GM21825 (cell line): ENCODE measurements around the gene AGK.
A peak's percentile ranks its signal among the peaks of the same experiment; 100 is the strongest.
"Not testable (repeated sequence)": the region's sequence is repeated elsewhere in the genome, so short reads cannot be mapped to it uniquely, and the experiment has no call there.

Experiments used
- ATAC-seq: cut with Tn5 transposase; IDR thresholded peaks from one replicate; pipeline ENCODE4 v1.9.1; 2021; ENCODE audit warnings: mild to moderate bottlenecking, moderate library complexity; ENCODE audit not compliant: unreplicated experiment

AGK gene

DNA sequence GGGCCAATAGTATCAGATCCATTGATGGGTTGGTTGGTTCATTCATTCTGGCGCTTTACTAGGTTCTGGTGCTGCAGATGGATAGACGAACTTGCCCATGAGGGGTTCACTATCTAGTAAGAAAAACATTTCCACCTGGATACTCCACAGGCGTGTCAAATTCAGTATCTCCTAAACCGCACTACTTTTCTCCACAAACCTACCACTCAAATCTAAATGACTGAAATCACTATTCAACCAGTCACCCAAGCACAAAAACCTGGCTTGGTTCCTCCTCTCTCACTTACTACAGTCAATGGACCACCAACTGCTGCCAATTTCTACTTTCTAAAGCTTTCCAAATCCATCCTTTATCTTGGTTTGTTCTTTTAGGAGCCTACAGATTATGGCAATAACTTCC, 572 bp downstream of the AGK start:
- no peak for ATAC-seq

DNA sequence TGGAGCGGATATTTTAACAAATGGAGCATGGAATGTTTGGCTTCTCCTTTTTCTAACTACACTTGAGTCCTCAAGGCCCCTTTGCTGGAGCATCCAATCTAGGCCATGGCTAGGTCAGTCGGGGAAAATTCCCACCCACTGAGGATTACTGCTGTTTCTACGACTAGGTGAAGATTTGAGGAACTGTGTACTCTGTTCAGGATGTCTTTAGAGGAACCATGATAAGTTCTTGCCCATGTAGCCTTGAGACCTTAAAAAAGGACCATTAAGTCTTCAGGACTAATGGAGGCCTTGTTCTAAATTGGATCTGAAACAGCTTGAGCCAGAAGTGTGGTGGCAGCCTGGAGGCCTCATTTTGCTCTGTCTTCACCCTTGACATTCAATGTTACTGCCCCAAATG, 6.2 kb downstream of the AGK start:
- ATAC-seq = no peak

DNA sequence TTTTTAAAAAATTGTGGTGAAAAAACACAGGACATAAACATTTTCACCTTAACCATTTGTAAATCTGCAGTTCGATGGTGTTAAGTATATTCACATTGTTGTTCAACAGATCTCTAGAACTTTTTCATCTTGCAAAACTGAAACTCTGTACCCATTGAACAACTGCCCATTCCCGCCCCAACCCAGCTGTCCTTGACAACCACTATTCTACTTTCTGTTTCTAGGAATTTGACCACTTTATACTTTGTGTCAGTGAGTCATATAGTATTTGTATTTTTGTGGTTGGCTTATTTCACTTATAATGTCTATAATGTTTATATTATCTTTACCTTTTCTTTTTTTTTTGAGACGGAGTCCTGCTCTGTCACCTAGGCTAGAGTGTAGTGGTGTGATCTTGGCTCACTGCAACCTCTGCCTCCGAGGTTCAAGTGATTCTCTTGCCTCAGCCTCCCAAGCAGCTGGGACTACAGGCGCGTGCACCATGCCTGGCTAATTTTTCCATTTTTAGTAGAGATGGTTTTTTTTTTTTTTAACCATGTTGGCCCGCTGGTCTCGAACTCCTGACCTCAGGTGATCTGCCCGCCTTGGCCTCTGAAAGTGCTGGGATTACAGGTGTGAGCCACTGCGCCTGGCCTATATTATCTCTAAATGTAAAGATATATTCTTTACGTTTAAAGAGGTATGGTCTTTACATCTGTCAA, 6.8 kb downstream of the AGK start:
- peak; percentile 51 for ATAC-seq

DNA sequence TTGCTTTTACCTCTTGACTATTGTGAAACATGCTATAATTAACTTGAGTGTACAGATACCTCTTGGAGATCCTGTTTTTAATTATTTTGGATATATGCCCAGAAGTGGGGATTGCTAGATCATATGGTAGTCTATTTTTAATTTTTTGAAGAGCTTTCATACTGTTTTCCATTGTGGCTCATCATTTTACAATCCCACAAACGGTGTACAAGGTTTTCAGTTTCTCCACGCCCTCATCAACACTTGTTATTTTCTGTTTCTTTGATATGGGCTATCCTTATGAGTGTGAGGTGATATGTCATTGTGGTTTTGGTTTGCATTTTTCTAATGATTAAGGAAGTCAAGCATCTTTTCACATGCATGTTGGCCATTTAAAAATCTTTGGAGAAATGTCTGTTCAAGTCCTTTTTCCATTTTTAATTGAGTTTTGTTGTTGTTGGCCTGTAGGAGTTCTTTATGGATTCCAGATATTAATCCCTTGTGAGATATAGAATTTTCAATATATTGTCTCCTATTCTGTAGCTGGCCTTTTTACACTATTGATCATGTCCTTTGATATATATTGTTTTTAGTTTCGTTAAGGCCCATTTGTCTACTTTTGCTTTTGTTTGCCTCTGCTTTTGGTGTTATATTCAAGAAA, 7.5 kb downstream of the AGK start:
- peak; percentile 54 for ATAC-seq

DNA sequence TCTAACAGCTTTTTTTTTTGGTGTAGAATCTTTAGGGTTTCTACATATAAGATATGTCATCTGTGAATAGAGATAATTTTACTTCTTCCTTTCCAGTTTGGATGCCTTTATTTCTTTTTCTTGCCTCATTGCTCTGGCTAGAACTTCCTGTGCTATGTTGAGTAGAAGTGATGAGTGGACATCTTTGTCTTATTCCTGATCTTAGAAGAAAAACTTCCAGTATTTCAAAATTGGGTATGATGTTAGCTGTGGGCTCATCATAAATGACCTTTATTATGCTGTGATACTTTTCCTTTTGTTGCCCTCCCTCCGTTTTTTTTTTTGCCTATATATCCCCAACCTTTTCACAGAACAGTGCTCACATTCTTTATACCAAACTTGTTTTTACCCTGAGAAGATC, 8.8 kb downstream of the AGK start:
- no peak for ATAC-seq

DNA sequence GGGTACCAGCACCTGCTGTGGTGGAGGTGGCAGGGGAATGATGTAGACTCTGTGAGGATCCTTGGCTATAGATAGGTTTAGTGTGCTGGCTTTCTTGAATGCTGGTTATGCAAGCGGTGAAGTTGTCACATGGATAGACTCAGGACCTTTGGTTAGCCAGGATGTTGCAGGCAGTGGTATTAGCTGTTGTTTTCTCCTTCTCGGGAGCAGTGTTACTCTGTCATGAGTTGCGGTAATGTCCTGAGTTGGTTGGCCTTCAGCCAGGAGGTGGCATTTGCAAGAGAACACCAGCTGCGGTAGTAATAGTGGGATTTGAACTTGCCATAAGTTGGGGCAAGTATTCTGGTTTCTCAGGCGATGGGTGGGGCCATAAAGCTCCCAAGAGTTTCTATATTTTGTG, 10.8 kb downstream of the AGK start:
- no peak for ATAC-seq

DNA sequence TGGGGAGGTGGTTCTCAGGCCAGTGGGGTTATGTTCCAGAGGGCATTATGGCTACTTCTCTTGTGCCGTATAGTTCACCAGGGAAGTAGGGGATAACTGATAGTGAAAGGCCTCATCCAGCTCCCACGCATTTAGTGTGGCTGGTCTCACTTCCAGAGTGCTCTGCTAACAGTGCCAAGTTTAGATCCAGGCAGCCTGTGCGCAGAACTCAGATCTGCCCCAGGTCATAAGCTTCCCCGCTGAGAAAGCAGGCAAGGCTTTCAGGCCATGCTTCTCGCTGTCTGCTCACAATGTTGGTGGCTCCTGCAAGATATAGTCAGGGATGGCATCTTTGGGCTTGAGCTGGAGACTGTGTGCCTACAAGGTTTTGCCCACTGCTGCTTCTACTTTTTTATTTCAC, 11.3 kb downstream of the AGK start:
- ATAC-seq = no peak

DNA sequence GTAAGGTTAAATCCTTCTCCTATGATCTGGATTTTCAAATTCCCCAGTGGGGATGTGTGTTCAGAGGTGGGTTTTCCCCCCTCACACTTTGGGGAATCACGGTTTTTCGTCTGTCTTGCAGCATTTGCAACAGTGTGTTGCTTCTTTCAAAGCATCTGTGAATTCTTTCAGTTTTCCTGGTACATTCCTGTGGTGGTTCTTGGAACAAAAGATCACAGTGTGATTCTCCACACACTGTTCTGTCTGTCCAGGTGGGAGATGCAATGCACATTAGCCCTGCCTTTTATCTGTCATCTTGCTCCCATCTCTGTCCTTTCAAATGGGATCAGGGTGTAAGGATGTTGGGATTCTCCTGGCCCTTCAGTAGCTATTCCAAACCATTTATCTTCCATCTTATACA, 11.8 kb downstream of the AGK start:
- ATAC-seq = no peak

DNA sequence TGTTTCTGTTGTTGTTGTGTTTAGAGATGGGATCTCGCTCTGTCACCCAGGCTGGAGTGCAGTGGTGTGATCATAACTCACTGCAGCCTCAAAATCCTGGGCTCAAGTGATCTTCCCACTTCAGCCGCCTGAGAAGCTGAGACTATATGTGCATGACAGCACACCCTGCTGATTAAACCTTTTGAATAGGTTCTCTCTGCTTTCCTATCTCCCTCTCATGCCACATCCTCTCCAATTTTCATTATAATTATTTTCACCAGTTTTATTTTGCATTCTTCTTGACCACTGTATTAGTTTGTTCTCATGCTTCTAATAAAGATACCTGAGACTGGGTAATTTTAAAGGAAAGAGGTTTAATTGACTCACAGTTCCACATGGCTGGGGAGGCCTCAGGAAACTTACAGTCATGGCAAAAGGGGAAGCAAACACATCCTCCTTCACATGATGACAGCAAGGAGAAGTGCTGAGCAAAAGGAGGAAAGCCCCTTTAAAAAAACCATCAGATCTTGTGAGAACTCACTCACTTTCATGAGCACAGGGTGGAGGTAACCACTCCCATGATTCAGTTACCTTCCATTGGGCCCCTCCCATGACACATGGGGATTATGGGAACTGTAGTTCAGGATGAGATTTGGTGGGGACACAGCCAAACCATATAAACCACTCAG, 12.9 kb downstream of the AGK start:
- ATAC-seq = peak; percentile 75

DNA sequence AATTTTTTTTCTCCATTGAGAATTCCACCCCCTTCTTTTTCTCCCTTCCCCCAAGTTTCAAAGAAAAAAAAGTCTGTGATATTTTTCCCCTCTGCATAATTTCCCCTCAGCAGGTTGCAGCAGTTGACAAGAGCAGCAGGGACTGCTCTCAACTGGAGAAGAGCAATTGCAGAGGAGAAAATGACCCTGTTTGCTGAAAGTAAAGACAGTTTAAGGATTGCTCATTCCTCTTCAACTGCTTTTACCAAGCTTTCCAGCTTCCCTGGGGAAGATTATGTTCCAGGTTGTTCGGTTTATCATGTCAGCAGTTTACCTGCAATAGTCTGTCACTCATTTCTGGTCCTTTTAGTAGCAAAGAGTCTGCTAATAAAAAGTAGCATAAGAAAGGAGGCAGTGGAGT, 16.2 kb downstream of the AGK start:
- ATAC-seq = no peak

DNA sequence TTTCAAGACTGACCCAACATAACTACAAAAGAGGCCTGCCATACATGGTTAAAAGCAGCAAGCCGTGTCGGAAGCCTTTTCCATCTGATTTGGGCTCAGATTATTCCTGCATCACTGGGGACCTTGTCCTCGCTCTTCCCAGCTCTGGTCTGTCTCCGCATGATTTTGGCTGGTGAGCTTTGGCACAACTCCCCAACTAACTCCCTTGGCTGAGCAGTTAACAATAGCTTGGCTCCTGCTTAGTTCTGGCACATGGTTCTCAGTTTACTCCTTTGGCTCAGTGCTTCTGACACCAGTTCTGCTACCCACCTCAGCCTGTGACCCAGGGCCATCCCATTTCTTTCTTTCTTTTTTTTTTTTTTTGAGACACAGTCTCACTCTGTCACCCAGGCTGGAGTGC, 17.0 kb downstream of the AGK start:
- ATAC-seq = no peak

DNA sequence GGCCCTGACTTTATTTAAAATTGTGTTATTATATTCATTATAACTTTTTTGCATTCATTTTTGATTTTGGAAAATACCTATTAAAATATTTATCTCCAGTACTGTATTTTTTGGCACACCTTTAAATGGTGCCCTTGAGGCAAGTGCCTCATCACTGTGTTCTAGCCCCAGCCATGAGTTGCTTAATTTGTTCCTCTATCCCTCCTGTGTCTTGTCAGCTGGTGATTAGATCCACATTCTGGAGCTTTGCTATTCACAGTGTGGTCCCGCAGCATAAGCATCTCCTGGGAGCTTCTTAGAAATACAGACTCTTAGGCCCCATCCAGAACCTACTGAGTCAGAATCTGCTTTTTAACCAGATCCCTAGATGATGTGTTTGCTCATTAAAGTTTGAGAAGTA, 19.8 kb downstream of the AGK start:
- no peak for ATAC-seq

DNA sequence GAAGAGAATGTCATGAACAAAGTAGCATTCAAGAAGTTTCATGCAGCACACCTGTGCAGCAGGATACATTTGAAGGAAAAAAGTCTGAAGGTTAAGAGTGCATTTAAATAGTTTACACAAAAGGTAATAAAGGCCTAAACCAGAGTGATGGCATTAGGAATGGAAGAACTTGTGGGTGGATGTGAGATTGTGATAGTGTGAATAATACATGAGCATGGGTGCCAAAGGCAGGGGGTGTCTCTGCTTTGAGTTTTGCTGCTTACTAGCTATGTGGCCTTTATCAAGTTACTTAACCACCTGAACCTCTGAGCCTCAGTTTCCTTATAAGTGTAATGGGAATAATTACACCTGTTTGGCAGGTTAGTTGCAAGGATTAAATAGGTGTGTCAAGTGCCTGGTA, 21.0 kb downstream of the AGK start:
- ATAC-seq = no peak

DNA sequence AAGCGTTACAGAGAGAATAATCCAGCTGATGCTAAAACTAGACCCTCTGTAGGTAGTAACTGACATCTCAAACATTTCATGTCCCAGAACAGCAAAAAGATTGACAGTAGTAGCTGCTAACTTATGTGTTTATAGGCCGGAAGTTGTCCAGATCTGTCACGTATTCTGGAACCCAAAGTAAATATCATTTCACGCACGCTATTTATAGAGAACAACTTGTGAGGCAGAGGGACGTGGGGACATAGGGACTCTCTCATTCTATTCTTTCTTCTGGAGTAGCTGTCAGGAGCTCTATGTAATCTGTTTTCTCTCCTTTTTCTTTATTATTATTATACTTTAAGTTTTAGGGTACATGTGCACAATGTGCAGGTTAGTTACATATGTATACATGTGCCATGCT, 22.3 kb downstream of the AGK start:
- no peak for ATAC-seq

DNA sequence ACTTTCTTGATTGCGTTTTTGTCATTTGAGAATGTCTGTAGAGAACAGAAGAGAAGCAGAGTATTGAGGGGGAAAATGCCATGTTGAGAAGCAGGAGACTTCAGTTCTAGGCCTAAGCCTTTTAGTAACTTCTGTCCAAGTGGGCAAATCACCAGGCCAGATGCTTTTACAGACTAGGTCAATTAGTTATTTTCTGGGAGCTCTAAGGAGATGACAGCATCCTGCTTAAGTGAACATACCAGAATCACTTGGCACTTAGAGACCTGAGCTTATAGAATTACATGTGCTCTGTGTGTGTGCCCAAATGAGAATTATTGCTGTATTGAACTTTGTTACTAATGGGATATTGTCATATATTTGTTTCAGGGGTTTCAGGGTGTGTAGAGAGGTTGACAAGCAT, 24.0 kb downstream of the AGK start:
- no peak for ATAC-seq

DNA sequence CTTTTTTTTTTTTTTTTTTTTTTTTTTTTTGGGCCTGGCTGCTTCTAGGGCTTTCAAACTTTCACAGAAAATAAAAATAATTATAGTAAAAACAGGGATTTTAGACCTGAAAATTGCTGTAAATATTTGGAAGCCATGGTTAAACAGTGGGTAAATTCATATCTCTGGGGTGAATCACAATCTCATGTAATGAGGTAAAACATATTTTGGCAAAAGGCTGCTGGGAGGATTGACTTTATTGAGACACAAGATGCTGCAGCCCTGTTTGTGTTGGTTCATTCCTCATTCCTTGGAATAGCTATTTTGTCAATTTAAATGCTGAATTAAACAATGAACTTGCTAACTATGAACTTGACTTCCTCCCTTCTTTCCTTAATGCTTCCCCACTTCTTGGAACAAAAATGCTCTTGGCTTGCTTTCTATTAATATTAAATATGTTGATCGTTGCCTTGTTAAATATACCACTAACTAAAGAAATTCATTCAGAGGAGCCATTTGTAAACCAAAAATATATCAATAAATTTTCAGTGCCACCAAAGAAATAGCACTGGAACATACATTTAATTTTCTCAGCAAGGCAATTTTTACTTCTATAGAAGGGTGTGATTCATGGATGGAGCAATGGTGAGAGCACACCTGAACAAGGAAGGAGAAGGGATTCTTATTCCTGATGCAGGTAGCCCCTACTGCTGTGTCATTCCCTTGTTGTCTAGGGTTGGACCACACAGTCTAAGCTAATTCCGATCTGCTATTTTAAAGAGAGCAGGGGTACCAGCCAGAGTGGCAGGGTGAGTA, 24.6 kb downstream of the AGK start:
- no peak for ATAC-seq

DNA sequence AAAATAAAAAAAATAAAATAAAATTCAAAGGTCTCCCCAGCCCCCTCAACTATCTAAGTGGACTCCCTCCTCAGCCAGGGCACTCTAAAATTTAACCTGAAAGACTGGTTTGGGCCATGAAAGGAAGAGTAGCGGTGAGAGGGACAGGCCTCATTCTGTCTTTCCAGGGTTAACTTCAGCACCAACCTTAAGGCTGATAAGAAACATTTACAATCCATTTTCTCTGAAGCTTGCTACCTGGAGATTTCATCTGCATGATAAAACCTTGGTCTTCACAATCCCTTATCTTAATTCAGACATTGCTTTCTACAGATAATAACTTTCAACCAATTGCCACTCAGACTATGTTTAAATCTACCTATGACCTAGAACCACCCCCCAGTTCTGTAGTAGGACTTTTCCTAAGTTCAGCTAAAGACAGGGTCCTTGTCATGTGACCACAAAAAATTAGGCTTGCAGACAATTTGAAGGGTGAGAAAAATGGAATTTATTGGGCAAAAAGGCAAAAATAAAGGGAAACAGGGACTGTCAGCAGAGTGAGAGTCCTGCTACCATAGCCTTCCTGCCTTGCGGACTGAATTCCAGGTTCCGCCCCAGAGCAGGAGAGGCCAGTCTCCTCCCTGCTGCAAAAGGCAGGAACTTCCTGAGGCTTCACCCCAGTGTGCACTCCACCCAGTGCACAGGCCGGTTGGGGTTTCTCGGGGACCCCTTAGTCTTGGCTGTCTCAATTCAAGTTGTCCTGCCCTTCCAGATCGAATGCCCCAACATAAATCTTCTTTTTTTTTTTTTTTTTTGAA, 26.0 kb downstream of the AGK start:
- ATAC-seq = no peak

DNA sequence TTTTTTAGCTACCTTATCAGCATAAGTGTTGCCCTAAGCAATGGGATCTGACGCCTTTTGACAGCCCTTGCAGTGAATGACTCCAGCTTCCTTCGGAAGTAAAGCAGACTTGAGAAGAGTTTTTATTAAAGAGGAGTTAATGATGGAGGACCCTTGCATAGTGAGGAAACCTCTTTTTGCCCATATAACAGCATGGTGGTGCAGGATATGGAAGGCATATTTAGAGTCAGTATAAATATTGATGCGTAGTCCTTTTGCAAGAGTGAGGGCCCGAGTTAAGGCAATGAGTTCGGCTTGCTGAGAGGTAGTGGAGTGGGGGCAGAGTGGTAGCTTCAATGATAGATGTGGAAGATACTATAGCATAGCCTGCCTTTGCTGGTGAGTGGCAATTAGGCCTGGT, 28.7 kb downstream of the AGK start:
- not testable (repeated sequence) for ATAC-seq

DNA sequence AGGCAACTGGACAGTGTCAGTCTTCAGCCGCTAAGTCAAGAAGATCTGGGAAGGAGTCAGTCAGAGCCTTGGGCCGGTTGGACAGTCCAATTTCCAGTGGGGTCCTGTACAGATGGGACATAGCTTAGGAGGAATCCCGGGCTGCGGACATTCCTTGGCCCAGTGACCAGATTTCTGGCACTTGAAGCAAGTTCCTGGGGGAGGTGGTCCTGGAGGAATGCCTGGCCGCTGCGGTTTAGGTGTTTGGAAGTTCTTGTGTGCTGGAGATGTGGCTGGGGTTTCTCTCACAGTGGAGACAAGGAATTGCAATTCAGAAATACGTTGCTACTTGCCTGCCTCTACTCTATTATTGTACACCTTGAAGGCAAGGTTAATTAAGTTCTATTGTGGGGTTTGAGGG, 30.9 kb downstream of the AGK start:
- ATAC-seq = not testable (repeated sequence)

DNA sequence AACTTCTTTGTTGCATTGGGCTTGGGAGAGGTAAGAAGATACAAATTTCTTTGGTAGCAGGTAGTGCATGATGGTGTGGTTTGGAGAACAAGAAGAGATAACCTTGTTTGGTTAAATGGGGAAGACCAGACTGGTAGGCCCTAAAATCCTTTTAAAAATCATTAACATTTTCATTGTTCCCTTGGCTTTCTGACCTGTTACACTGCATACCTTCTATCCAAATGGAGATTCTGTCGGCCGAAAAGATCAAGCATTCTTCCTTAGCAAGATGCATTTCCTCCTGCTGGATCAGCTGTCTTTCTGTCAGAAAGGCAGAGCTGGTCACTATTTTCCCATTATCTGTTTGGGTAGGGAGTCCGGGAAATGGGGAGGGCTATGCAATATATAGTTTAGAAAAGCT, 33.7 kb downstream of the AGK start:
- no peak for ATAC-seq
